NCI-H2107 treated with DMSO at 0.1 percent for 48 hours (cell line): Measurements from ENCODE around the gene GMPR.
"Not testable (repeated sequence)": the region's sequence is repeated elsewhere in the genome, so short reads cannot be mapped to it uniquely, and the experiment has no call there.

Source experiments
- DNase-seq: peaks from one replicate; lab custom pipeline; 2025; ENCODE audit not compliant: unreplicated experiment; lab: John Stamatoyannopoulos, UW

GMPR gene

DNA sequence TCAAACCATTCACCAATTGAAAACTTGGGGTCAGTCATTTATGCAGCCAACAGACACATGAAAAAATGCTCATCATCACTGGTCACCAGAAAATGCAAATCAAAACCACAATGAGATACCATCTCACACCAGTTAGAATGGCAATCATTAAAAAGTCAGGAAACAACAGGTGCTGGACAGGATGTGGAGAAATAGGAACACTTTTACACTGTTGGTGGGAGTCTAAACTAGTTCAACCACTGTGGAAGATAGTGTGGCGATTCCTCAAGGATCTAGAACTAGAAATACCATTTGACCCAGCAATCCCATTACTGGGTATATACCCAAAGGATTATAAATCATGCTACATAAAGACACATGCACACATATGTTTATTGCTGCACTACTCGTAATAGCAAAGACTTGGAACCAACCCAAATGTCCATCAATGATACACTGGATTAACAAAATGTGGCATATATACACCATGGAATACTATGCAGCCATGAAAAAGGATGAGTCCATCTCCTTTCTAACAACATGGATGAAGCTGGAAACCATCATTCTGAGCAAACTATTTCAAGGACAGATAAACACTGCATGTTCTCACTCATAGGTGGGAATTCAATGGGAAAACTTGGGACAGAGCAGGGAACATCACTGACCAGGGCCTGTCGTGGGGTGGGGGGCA is 13.2 kb upstream of the GMPR start:
- not testable (repeated sequence) for DNase-seq

GRCh38 chr6:16226117-16227047 is 12.0 kb upstream of the GMPR start:
- not testable (repeated sequence) for DNase-seq

DNA sequence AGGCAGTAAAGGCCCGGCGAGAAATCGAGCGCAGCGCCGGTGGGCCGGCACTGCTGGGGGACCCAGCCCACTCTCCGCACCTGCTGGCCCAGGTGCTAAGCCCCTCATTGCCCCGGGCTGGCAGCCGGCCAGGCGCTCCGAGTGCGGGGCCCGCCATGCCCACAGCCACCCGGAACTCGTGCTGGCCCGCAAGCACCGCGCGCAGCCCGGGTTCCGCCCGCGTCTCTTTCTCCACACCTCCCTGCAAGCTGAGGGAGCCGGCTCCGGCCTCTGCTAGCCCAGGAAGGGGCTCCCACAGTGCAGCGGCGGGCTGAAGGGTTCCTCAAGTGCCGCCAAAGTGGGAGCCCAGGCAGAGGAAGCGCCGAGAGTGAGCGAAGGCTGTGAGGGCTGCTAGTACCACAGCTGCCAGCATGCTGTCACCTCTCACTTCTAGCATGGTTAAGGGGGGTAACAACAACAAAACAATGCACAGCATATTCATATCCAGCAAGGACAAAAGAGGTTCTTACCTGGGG is 11.3 kb upstream of the GMPR start:
- no peak for DNase-seq

- no peak for DNase-seq
These were observed 10.8 kb upstream of the GMPR start for GRCh38 chr6:16227605-16228004.

- no peak for DNase-seq
These were observed 10.3 kb upstream of the GMPR start for GRCh38 chr6:16228043-16228442.

GRCh38 chr6:16228709-16229665 is 9.4 kb upstream of the GMPR start:
- DNase-seq: no peak

GRCh38 chr6:16229700-16230099 is 8.7 kb upstream of the GMPR start:
- DNase-seq: no peak

GRCh38 chr6:16230953-16231352 is 7.4 kb upstream of the GMPR start:
- no peak for DNase-seq

DNA sequence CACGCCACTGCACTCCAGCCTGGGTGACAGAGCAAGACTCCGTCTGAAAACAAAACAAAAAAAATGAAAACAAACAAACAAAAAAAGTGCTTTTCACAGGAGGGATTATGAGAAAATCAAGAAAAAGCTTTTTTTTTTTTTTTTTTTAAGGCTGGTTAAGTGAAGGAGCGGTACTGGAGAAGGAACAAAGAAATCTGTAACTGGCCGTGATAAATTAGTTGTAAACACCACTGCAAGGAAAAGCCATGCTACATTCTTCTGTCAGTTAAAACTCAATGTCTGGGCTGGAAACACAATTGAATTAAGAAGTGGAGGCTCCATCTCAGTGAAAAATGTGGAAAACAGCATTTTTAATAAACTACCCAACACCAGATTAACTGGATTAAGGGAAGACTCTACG is 6.3 kb upstream of the GMPR start:
- DNase-seq: no peak

DNA sequence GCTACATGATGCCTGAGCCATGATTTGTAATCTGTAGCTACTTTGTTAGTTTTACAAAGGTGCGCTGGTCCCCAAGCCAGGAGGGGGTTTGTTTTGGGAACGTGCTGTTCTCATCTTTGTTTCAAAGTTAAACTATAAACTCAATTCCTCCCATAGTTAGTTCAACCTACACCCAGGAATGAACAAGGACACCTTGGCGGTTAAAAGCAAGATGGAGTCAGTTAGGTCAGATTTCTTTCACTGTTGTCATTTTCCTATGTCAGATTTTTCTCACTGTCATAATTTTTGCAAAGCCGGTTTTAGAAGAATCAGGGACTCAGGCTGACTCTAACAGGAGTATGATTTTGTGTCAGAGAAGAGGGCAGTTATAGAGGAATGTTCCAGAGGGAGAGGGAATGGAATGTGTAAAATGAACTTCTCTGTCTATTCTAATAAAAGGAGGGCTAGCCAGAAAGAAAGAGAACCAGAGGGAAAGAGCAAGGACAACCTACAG is 2.3 kb upstream of the GMPR start:
- DNase-seq: no peak

DNA sequence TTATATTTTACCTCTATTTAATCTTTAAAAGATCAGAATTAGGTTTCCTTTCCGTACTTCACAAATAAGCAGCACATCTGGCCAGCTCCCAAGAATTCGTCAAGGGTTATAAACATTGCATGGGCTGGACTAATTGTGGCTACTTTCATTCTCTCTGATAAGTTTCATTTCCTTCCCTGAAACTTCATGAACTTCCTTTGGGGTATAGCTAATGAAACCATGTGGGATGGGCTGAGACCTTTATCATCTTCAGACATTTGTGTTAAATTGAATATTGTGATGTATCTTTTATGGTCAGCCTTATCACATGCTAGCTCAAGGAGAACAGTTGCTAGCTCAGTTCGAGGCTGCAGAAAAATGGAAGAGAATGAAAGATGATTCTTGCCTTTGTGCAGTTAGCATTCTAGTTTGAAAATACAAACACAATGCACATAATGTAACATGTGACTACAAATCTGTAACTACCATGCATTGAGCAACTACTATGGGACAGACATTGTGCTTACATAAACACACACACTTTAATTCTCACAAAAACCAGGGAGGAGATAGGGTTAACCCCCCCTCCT is 1.7 kb upstream of the GMPR start:
- no peak for DNase-seq

GRCh38 chr6:16237242-16237641 is 1.1 kb upstream of the GMPR start:
- no peak for DNase-seq

- no peak for DNase-seq
These were observed 793 bp downstream of the GMPR start for GRCh38 chr6:16238963-16239797.

DNA sequence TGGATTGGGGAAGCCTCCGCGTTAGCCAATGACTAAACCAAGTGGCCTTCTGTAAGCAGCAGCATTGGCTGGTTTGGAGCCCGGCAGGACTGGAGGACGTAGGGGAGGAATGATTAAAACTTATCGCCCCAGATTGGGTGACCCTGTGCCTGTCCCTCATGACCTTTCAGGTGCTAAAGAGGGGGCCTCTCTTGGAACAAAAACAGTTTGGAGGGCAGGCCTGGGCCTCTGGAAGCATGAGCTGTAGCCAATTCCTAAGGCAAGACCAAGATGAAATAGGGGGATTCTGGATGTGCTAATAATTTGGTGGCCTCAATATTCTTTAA is 1.4 kb downstream of the GMPR start:
- no peak for DNase-seq

GRCh38 chr6:16240589-16241320 is 2.4 kb downstream of the GMPR start:
- DNase-seq: no peak

- no peak for DNase-seq
These were observed 2.9 kb downstream of the GMPR start for GRCh38 chr6:16241321-16241689.

- no peak for DNase-seq
These were observed 4.7 kb downstream of the GMPR start for GRCh38 chr6:16243055-16243454.

DNA sequence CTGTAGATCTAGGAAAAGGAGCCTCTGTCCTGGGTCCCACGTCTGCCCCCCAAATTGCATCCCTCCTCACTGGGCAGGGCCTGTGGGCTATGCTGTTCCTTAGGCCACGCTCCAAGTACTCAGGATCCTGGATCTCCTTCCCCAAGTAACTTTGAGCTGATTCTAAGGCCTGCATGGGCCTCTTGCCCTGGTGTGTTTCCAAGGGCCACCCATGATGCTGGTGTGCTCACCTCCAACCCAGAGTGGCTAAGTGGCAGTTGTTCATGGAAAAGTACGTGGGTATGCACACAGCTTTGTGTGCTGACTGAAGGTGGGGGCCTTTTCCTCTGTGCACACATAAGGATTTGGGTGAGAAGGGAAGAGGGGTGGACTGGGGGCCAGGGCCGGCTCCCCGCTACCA is 5.3 kb downstream of the GMPR start:
- DNase-seq: no peak

DNA sequence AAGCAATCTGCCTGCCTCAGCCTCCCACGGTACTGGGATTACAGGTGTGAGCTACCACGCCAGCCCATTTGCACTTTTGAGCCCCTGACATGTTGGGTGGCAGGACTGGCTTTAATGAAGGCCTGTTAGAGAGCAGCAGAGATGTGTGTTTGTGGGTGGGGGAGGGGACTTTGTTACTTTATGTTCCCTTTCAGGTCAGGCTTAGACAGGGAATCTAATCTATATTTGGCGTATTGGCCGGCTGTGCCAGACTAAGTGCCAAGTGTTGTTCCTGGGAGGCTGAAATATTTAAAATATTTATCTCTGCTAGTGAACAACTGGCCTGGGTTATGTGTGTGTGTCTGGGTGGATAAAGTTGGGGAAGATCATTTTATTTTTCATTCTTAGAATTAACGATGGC is 6.1 kb downstream of the GMPR start:
- no peak for DNase-seq
